Skeletal muscle cell (primary cell): ENCODE data around the gene RBBP5.

Experiments used
- DNase-seq: peaks from one replicate; pipeline ENCODE4 v3.0.0-alpha.2; 2010; ENCODE audit warnings: low read depth
- H3K4me3 ChIP-seq: 2 replicates; pipeline ENCODE4 v1.5.1; 2011; ENCODE audit warnings: low read depth, mild to moderate bottlenecking, control low read depth, low read length, moderate library complexity

RBBP5 gene

GRCh38 chr1:205140113-205140512 lies 18.3 kb upstream of the RBBP5 start:
- H3K4me3 ChIP-seq: no peak overlapping the region
- no peak for DNase-seq

- no peak for DNase-seq
- no peak overlapping the region for H3K4me3 ChIP-seq
Observed at GRCh38 chr1:205137901-205138300, 16.1 kb upstream of the RBBP5 start.

GRCh38 chr1:205133287-205133686 lies 11.5 kb upstream of the RBBP5 start:
- no peak overlapping the region for H3K4me3 ChIP-seq
- DNase-seq: no peak

GRCh38 chr1:205129447-205130029 lies 7.8 kb upstream of the RBBP5 start:
- H3K4me3 ChIP-seq: no peak overlapping the region
- no peak for DNase-seq

GRCh38 chr1:205128050-205128449 lies 6.3 kb upstream of the RBBP5 start:
- no peak overlapping the region for H3K4me3 ChIP-seq
- DNase-seq: no peak

GRCh38 chr1:205127646-205128045 lies 5.9 kb upstream of the RBBP5 start:
- DNase-seq: no peak
- no peak overlapping the region for H3K4me3 ChIP-seq

- no peak for DNase-seq
- no peak overlapping the region for H3K4me3 ChIP-seq
Observed at GRCh38 chr1:205124726-205125125, 2.9 kb upstream of the RBBP5 start.

- DNase-seq: no peak
- H3K4me3 ChIP-seq: peak overlapping the region; percentile 91
Observed at GRCh38 chr1:205122489-205122882, 708 bp upstream of the RBBP5 start.

GRCh38 chr1:205118752-205119151 lies 3.0 kb downstream of the RBBP5 start:
- no peak for DNase-seq

GRCh38 chr1:205111354-205111753 lies 10.4 kb downstream of the RBBP5 start:
- DNase-seq: no peak
- no peak overlapping the region for H3K4me3 ChIP-seq

More at GRCh38 chr1:205118752-205119151, 3.0 kb downstream of the RBBP5 start:
- no peak overlapping the region for H3K4me3 ChIP-seq

- H3K4me3 ChIP-seq: no peak overlapping the region
- DNase-seq: no peak
Observed at GRCh38 chr1:205109711-205110110, 12.1 kb downstream of the RBBP5 start.

GRCh38 chr1:205109269-205109668 lies 12.5 kb downstream of the RBBP5 start:
- DNase-seq: no peak
- no peak overlapping the region for H3K4me3 ChIP-seq

- H3K4me3 ChIP-seq: no peak overlapping the region
- no peak for DNase-seq
Observed at GRCh38 chr1:205108464-205108863, 13.3 kb downstream of the RBBP5 start.

- DNase-seq: no peak
- H3K4me3 ChIP-seq: no peak overlapping the region
Observed at GRCh38 chr1:205107327-205107726, 14.5 kb downstream of the RBBP5 start.

- no peak overlapping the region for H3K4me3 ChIP-seq
- no peak for DNase-seq
Observed at GRCh38 chr1:205102404-205102803, 19.4 kb downstream of the RBBP5 start.

- H3K4me3 ChIP-seq: no peak overlapping the region
- DNase-seq: no peak
Observed at GRCh38 chr1:205098242-205098641, 23.5 kb downstream of the RBBP5 start.

GRCh38 chr1:205095422-205095821 lies 26.4 kb downstream of the RBBP5 start:
- H3K4me3 ChIP-seq: no peak overlapping the region
- DNase-seq: no peak

GRCh38 chr1:205091043-205091740 lies 30.6 kb downstream of the RBBP5 start:
- DNase-seq: peak; percentile 52

GRCh38 chr1:205088341-205088740 lies 33.4 kb downstream of the RBBP5 start:
- DNase-seq: no peak
- no peak overlapping the region for H3K4me3 ChIP-seq

More at GRCh38 chr1:205091043-205091740, 30.6 kb downstream of the RBBP5 start:
- no peak overlapping the region for H3K4me3 ChIP-seq

- H3K4me3 ChIP-seq: no peak within 1 kb of the TSS
- no peak for DNase-seq
Observed at GRCh38 chr1:205084360-205084759, 37.4 kb downstream of the RBBP5 start, which contains the start of gene TMEM81. Gene TMEM81, minus strand, starts transcription at chr1:205084460. Its CDS starts 140 bp downstream, at chr1:205084320.

GRCh38 chr1:205082431-205082830 lies 39.3 kb downstream of the RBBP5 start:
- no peak overlapping the region for H3K4me3 ChIP-seq
- DNase-seq: no peak
